ENCODE data around the gene SEC24C.

GRCh38 chr10:73750819-73751218 is 6.6 kb downstream of the SEC24C start:
- TF ChIP-seq CTCF (IDR thresholded peaks at IDR 0.05) = no peak
- TF ChIP-seq POLR2A (IDR thresholded peaks at IDR 0.05; ENCODE audit: low read depth) = no peak

Measured in esophagus muscularis mucosa (tissue), 3 donors.